Central memory CD8-positive, alpha-beta T cell (primary cell): ENCODE results near the gene CNN1.
A peak's percentile ranks its signal among the peaks of the same experiment; 100 is the strongest.

Source experiments
- ATAC-seq: fragments of 150-1000 bp; cut with Tn5 transposase; replicated peaks from 2 replicates; pipeline ENCODE4 v1.10.0; 2022; ENCODE audit warnings: mild to moderate bottlenecking, moderate FRiP score, moderate number of reproducible peaks; ENCODE audit not compliant: poor library complexity, severe bottlenecking; ENCODE audit errors: extremely low read depth
- DNase-seq, 2 donors: peaks; one replicate each; pipeline ENCODE4 v3.0.0; 2021; ENCODE audit warnings: low spot score in 2 of 2
- H3K27ac Mint-ChIP-seq: one replicate; pipeline ENCODE4 v1.8.0; 2022; ENCODE audit warnings: low read depth, mild to moderate bottlenecking, moderate library complexity, mixed read lengths
- H3K27me3 Mint-ChIP-seq: one replicate; pipeline ENCODE4 v1.8.0; 2022; ENCODE audit warnings: mixed read lengths
- H3K36me3 Mint-ChIP-seq: one replicate; pipeline ENCODE4 v1.8.0; 2022; ENCODE audit warnings: mild to moderate bottlenecking, moderate library complexity, mixed read lengths; ENCODE audit not compliant: insufficient read depth
- H3K4me1 Mint-ChIP-seq: one replicate; pipeline ENCODE4 v1.8.0; 2022; ENCODE audit warnings: mixed read lengths
- H3K4me3 Mint-ChIP-seq: one replicate; pipeline ENCODE4 v1.8.0; 2022; ENCODE audit warnings: mild to moderate bottlenecking, moderate library complexity, mixed read lengths
- H3K9me3 Mint-ChIP-seq: one replicate; pipeline ENCODE4 v1.8.0; 2022; ENCODE audit warnings: mixed read lengths

Gene CNN1

GRCh38 chr19:11506101-11506555, 32.5 kb upstream of the CNN1 start:
- Mint-ChIP-seq H3K27me3 (no peaks in the 10 kb centered on the region), H3K4me3 (peak overlapping the region; percentile 88), H3K9me3 (no peaks in the 10 kb centered on the region), H3K27ac (peak overlapping the region; percentile 97), H3K36me3 (peaks cover 21% of the 10 kb centered on the region), H3K4me1 (peaks cover 29% of the 10 kb centered on the region)
- DNase-seq, result no peak
- ATAC-seq, result peak; percentile 3

GRCh38 chr19:11506967-11507366, 31.7 kb upstream of the CNN1 start:
- H3K4me3 Mint-ChIP-seq, result peak overlapping the region; percentile 88
- ATAC-seq (no peak), DNase-seq (no peak)
- peaks cover 29% of the 10 kb centered on the region for H3K4me1 Mint-ChIP-seq
- peak overlapping the region; percentile 97 for H3K27ac Mint-ChIP-seq
- no peaks in the 10 kb centered on the region for H3K27me3 Mint-ChIP-seq
- peaks cover 24% of the 10 kb centered on the region for H3K36me3 Mint-ChIP-seq
- no peaks in the 10 kb centered on the region for H3K9me3 Mint-ChIP-seq

GRCh38 chr19:11507370-11508078, 31.1 kb upstream of the CNN1 start:
- no peaks in the 10 kb centered on the region for H3K9me3 Mint-ChIP-seq
- peaks cover 24% of the 10 kb centered on the region for H3K36me3 Mint-ChIP-seq
- ATAC-seq (no peak), DNase-seq (no peak)
- no peaks in the 10 kb centered on the region for H3K27me3 Mint-ChIP-seq
- H3K4me3 Mint-ChIP-seq, result peak overlapping the region; percentile 88
- H3K27ac Mint-ChIP-seq, result peak overlapping the region; percentile 49
- peaks cover 29% of the 10 kb centered on the region for H3K4me1 Mint-ChIP-seq

- no peak overlapping the region for H3K4me3 Mint-ChIP-seq
- H3K36me3 Mint-ChIP-seq, result peaks cover 30% of the 10 kb centered on the region
- no peak overlapping the region for H3K27ac Mint-ChIP-seq
- no peak for ATAC-seq
- no peaks in the 10 kb centered on the region for H3K27me3 Mint-ChIP-seq
- DNase-seq, result no peak
- peaks cover 14% of the 10 kb centered on the region for H3K4me1 Mint-ChIP-seq
- no peaks in the 10 kb centered on the region for H3K9me3 Mint-ChIP-seq
Observed at GRCh38 chr19:11510444-11510843, 28.2 kb upstream of the CNN1 start.

- DNase-seq (no peak), ATAC-seq (no peak)
- no peak overlapping the region for H3K27ac Mint-ChIP-seq
- no peaks in the 10 kb centered on the region for H3K27me3 Mint-ChIP-seq
- no peaks in the 10 kb centered on the region for H3K4me1 Mint-ChIP-seq
- H3K9me3 Mint-ChIP-seq, result no peaks in the 10 kb centered on the region
- H3K4me3 Mint-ChIP-seq, result no peak overlapping the region
- peaks cover 28% of the 10 kb centered on the region for H3K36me3 Mint-ChIP-seq
Observed at GRCh38 chr19:11513946-11514345, 24.7 kb upstream of the CNN1 start.

- ATAC-seq (no peak), DNase-seq (no peak)
- Mint-ChIP-seq H3K27me3 (no peaks in the 10 kb centered on the region), H3K36me3 (peaks cover 16% of the 10 kb centered on the region), H3K9me3 (no peaks in the 10 kb centered on the region), H3K4me3 (no peak overlapping the region), H3K27ac (no peak overlapping the region), H3K4me1 (no peaks in the 10 kb centered on the region)
Observed at GRCh38 chr19:11519138-11519537, 19.5 kb upstream of the CNN1 start.

- Mint-ChIP-seq H3K4me1 (peaks cover 22% of the 10 kb centered on the region), H3K9me3 (no peaks in the 10 kb centered on the region), H3K27me3 (no peaks in the 10 kb centered on the region), H3K36me3 (peaks cover 13% of the 10 kb centered on the region), H3K4me3 (peak within 1 kb of the TSS; percentile 95), H3K27ac (peak within 1 kb of the TSS; percentile 91)
- DNase-seq (peak; percentile 83 to 88), ATAC-seq (peak; percentile 99)
Observed at GRCh38 chr19:11528551-11529341, 9.9 kb upstream of the CNN1 start, which contains the start of gene ECSIT. Gene ECSIT, minus strand, starts transcription at chr19:11529134. Its CDS starts 9,964 bp downstream, at chr19:11519170.

GRCh38 chr19:11530432-11530831, 8.2 kb upstream of the CNN1 start:
- H3K27ac Mint-ChIP-seq, result no peak overlapping the region
- no peaks in the 10 kb centered on the region for H3K27me3 Mint-ChIP-seq
- H3K4me1 Mint-ChIP-seq, result peaks cover 30% of the 10 kb centered on the region
- ATAC-seq (no peak), DNase-seq (no peak)
- H3K36me3 Mint-ChIP-seq, result peaks cover 8% of the 10 kb centered on the region
- no peak overlapping the region for H3K4me3 Mint-ChIP-seq
- H3K9me3 Mint-ChIP-seq, result no peaks in the 10 kb centered on the region

GRCh38 chr19:11534538-11534937, 4.1 kb upstream of the CNN1 start:
- no peak for DNase-seq
- Mint-ChIP-seq H3K27ac (peak overlapping the region; percentile 46), H3K4me1 (peaks cover 13% of the 10 kb centered on the region), H3K27me3 (peaks cover 12% of the 10 kb centered on the region), H3K9me3 (no peaks in the 10 kb centered on the region), H3K36me3 (no peaks in the 10 kb centered on the region), H3K4me3 (peak overlapping the region; percentile 3)
- no peak for ATAC-seq

GRCh38 chr19:11534948-11535347, 3.7 kb upstream of the CNN1 start:
- no peak for ATAC-seq
- peak overlapping the region; percentile 46 for H3K27ac Mint-ChIP-seq

GRCh38 chr19:11535792-11536595, 2.7 kb upstream of the CNN1 start:
- Mint-ChIP-seq H3K36me3 (no peaks in the 10 kb centered on the region), H3K4me3 (peak overlapping the region; percentile 74), H3K27ac (peak overlapping the region; percentile 70), H3K4me1 (peaks cover 13% of the 10 kb centered on the region), H3K27me3 (peaks cover 24% of the 10 kb centered on the region), H3K9me3 (no peaks in the 10 kb centered on the region)
- peak; percentile 77 for ATAC-seq
- DNase-seq, result peak; percentile 69

More at GRCh38 chr19:11534948-11535347, 3.7 kb upstream of the CNN1 start:
- H3K4me3 Mint-ChIP-seq, result peak overlapping the region; percentile 3
- no peaks in the 10 kb centered on the region for H3K9me3 Mint-ChIP-seq
- DNase-seq, result no peak
- H3K27me3 Mint-ChIP-seq, result peaks cover 16% of the 10 kb centered on the region
- peaks cover 13% of the 10 kb centered on the region for H3K4me1 Mint-ChIP-seq
- H3K36me3 Mint-ChIP-seq, result no peaks in the 10 kb centered on the region
